ENCODE measurements around the gene NPAS2. TPM values are rescaled to one million over a fixed set of nuclear protein-coding genes. Genes with fewer than 3 reads are reported as not detected.
A peak's percentile ranks its signal among the peaks of the same experiment; 100 is the strongest.

The NPAS2 gene
- total RNA-seq, 2 experiments from 2014 or later = 5.5 to 6.2 TPM

DNA sequence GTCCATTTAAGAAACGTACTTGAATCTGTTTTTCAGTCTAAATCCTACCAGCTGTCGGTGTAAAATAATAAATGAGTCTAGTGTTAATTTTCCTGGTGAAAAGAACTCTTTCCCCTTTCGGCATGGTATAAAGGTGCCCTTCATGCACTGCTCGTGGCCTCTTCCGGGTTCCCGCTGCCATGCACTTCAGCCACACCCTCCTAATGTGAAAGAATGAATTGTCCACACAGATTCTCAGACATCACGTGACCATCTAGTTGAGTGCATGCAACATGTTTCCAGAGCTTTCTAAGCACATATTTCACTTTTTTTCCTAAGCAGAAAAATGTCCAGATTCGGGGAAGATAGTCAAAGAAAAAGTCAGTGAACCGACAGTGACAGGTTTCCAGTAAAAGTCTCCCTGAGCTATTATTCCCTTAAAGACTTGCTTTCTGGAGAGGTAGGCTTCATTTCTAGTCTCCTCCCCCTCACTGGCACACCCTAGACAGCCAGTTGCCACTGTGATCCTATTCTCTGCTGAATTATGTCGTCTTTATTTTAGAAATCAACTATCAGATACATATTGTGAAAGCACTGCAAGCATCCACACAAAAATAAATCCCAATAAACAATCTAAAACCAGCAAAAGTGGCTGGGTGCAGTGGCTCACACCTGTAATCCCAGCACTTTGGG lies 116.3 kb downstream of the NPAS2 start:
- Mint-ChIP-seq H3K9me3 (ENCODE audit: insufficient read depth) (no peaks in the 10 kb centered on the region), H3K27ac (no peak overlapping the region), H3K4me1 (ENCODE audit: low read depth) (peaks cover 10% of the 10 kb centered on the region), H3K4me3 (no peak overlapping the region), H3K27me3 (ENCODE audit: low read depth) (no peaks in the 10 kb centered on the region), H3K36me3 (ENCODE audit: low read depth) (no peaks in the 10 kb centered on the region)
- POLR2A ChIA-PET = no interaction called here
- CTCF ChIA-PET = interaction anchor here (1.6 kb wide), 1 partner anchor 18 kb away, joined by 4 read pairs; no protein-coding TSS in a partner anchor
- DNase-seq = no peak
- ATAC-seq = no peak

DNA sequence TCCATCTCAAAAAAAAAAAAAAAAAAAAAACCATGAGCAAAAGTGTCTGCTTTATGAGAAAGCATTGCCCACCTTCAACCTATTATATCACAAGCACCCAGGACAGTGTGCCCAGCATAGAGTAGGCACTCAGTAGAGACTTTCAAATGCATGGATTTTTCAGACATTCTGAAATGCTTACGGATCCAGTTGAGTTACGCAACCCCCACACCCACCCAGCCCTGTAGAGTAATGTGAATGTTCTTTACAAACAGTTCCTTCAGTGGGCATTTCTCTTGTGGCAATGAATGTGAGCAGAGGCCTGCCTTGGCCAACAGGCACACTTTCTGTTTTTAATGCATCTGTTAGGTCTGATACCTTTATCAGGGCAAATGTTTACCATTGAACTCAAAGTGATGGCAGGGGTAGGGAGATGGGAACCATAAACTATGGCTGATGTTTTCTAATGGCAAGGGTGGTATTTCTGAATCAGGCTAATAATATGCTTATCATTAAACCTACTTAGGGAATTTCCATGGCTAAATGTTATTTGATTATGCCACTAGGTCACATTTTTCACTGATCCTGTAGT lies 117.1 kb downstream of the NPAS2 start:
- no peaks in the 10 kb centered on the region for H3K36me3 Mint-ChIP-seq (ENCODE audit: low read depth)
- H3K4me1 Mint-ChIP-seq (ENCODE audit: low read depth) = peaks cover 19% of the 10 kb centered on the region
- DNase-seq (no peak), ATAC-seq (no peak)
- H3K27me3 Mint-ChIP-seq (ENCODE audit: low read depth) = no peaks in the 10 kb centered on the region
- H3K27ac Mint-ChIP-seq = no peak overlapping the region
- H3K4me3 Mint-ChIP-seq = no peak overlapping the region
- ChIA-PET POLR2A (no interaction called here), CTCF (no interaction called here)
- no peaks in the 10 kb centered on the region for H3K9me3 Mint-ChIP-seq (ENCODE audit: insufficient read depth)

DNA sequence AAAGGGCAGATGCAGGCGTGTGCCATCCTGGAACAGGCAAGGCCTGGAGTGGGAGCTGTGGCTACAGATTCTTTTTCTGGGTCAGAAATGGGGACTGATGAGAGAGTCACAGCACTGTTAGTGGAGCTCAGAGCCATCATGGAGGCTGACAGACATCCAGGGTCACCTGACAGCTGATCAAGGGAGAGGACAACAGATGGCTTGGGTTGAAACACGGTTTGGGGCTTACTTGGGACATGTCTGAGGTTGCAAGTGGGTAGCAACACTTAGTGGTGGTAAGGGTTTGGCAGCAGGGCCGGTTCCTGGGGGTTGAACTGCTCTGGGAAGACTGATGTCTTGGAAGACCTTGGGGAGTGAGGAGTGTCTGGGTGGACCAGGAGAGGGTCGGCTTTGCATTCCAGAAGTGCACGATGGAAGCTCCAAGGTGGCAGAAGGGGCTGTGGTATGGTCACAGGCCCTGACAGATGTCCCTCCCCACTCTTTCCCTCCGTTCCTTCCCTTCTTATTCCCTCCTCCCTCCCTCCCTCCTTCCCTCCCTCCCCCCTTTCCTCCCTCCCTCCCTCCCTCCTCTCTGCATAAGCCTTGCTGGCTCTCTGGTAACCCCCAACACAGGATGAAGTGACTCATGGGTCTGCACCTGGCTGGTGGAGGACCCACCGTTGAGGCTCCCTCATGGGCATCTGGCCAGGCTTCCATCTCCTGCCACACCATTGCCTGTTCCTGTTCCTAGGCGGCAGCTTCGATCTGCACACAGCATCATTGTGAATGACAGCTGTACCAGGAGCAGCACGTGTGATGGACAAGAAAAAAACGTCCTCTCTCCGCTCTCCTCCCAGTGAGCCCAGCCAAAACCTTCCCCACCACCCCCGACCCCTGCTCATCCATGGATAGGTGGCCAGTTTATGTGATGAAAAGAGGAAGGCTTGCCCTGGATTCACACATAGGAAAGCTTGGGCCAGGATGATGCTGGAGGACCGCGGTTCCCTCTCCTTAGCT lies 118.4 kb downstream of the NPAS2 start:
- ATAC-seq (no peak), DNase-seq (no peak)
- Mint-ChIP-seq H3K27me3 (ENCODE audit: low read depth) (no peaks in the 10 kb centered on the region), H3K4me3 (no peak overlapping the region), H3K4me1 (ENCODE audit: low read depth) (peaks cover 19% of the 10 kb centered on the region), H3K9me3 (ENCODE audit: insufficient read depth) (no peaks in the 10 kb centered on the region), H3K36me3 (ENCODE audit: low read depth) (no peaks in the 10 kb centered on the region), H3K27ac (no peak overlapping the region)
- CTCF ChIA-PET = no interaction called here
- POLR2A ChIA-PET = no interaction called here

DNA sequence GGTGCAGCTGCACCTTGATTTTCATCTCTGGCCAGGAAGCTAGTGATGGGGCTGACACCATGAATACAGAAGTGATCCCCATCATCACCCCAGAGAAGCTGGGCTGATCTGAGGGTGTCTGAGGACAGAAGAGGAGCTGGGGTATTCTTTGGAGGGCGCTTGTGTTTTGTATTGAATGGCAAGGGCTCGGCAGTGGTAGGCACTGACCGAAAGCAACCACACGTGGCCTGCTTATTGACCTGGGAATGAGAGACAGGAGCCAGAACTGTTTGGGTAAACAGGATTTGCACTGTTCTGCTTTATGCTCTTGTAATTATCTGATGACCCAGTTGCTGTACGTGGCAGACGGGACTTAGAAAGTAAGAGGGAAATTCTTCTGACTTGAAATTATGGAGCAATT lies 119.5 kb downstream of the NPAS2 start:
- Mint-ChIP-seq H3K36me3 (ENCODE audit: low read depth) (no peaks in the 10 kb centered on the region), H3K4me1 (ENCODE audit: low read depth) (peaks cover 19% of the 10 kb centered on the region), H3K27ac (no peak overlapping the region), H3K4me3 (no peak overlapping the region), H3K27me3 (ENCODE audit: low read depth) (no peaks in the 10 kb centered on the region), H3K9me3 (ENCODE audit: insufficient read depth) (no peaks in the 10 kb centered on the region)
- ATAC-seq (no peak), DNase-seq (no peak)
- POLR2A ChIA-PET = no interaction called here
- CTCF ChIA-PET = no interaction called here

DNA sequence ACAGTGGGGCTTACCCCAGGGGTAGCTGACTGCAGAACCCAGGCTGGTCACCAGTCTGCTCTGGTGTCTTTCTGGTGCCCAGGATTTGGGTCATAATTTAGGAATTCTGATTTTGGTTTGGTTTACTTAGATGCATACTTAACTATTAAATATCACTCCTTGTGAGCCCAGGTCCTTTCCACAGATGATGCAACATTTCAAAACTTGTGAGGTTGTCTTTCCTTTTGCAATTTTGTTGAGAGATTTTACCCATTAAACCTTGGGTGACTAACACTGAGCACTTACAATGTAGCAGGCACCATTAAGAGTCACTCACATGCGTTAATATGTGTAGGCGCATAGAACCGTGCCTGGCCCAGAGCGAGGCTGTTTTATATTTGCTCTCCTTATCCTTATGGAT lies 120.3 kb downstream of the NPAS2 start:
- no peak overlapping the region for H3K4me3 Mint-ChIP-seq
- ATAC-seq = no peak
- no peaks in the 10 kb centered on the region for H3K9me3 Mint-ChIP-seq (ENCODE audit: insufficient read depth)
- no peaks in the 10 kb centered on the region for H3K27me3 Mint-ChIP-seq (ENCODE audit: low read depth)
- peaks cover 19% of the 10 kb centered on the region for H3K4me1 Mint-ChIP-seq (ENCODE audit: low read depth)
- no peak for DNase-seq
- no peaks in the 10 kb centered on the region for H3K36me3 Mint-ChIP-seq (ENCODE audit: low read depth)
- ChIA-PET POLR2A (no interaction called here), CTCF (no interaction called here)
- H3K27ac Mint-ChIP-seq = no peak overlapping the region

DNA sequence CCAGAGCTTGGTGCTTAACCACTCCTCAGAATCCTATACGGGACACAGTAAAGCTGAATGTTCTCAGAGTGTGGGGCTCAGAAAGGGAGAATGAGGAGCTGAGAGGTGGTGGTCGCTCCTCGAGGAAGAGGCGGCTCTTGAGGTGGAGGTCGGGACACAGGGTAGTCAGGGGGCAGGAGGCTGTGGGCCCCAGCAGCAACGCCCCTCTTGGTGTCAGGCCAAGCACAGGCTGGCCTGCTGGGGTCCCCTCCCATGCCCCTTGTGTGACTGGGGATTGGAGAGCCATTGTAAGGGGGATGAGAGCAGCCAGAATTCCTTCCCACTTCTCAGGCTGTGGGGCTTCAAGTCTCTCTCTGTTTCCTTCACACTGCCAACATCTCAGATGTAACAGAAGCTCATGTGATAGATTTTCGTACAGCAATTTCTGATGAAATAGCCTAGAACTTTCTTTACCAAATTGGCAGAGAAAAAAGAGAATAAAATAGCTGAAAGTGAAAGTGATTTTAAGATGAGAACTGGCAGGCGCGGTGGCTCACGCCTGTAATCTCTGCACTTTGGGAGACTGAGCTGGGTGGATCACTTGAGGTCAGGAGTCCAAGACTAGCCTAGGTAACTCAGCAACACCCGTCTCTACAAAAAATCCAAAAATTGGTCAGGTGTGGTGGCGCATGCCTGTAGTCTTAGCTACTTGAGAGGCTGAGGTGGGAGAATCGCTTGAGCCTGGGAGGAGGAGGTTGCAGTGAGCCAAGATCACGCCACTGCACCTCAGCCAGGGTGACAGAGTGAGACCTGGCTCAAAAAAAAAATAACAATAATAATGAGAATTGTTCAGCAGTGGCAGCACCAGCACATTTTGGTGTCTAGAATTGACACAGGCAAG lies 121.1 kb downstream of the NPAS2 start:
- Mint-ChIP-seq H3K9me3 (ENCODE audit: insufficient read depth) (no peaks in the 10 kb centered on the region), H3K27me3 (ENCODE audit: low read depth) (no peaks in the 10 kb centered on the region), H3K4me1 (ENCODE audit: low read depth) (peaks cover 19% of the 10 kb centered on the region), H3K36me3 (ENCODE audit: low read depth) (no peaks in the 10 kb centered on the region), H3K4me3 (peak overlapping the region; percentile 31), H3K27ac (peak overlapping the region; percentile 43)
- POLR2A ChIA-PET = interaction anchor here (1.0 to 1.8 kb wide), 2 partner anchors 16 to 61 kb away, joined by 3 to 5 read pairs; partner anchors contain the start of gene RPL31
- CTCF ChIA-PET = interaction anchor here (0.6 kb wide), 1 partner anchor 335 kb away, joined by 3 read pairs; no protein-coding TSS in a partner anchor
- peak; percentile 30 for DNase-seq
- peak; percentile 59 for ATAC-seq

DNA sequence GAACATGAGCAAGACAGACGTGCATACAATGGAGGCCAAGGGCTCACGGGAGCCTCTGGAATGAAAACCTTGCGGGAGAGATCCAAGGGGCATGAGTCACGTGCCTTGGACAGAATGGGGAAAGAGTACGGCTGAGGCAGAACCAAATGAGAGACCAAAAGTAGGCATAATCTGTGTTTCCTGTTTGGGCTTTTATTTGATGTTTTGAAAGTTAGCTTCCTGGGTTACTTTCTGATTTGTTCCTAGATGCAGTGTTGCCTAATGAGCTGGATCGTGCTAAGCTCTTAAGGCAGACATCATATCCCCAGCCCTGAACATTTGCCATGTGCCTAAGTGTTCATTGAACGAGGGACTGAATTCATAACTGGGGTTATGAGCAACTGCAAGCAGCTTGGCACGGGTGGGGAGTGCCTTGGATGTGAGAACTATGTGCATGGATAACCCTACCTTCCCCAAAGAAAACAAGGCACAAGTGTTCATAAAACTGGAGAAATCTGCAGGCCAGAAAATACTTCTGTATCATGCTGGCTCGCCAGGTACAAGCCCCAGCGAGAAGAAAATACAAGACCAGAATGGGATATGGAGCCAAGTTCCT lies 121.8 kb downstream of the NPAS2 start:
- ATAC-seq (peak; percentile 7), DNase-seq (no peak)
- Mint-ChIP-seq H3K27me3 (ENCODE audit: low read depth) (peaks cover 3% of the 10 kb centered on the region), H3K36me3 (ENCODE audit: low read depth) (no peaks in the 10 kb centered on the region), H3K4me1 (ENCODE audit: low read depth) (peaks cover 19% of the 10 kb centered on the region), H3K4me3 (peak overlapping the region; percentile 31), H3K27ac (peak overlapping the region; percentile 43), H3K9me3 (ENCODE audit: insufficient read depth) (no peaks in the 10 kb centered on the region)
- ChIA-PET POLR2A (interaction anchor here (1.0 to 1.8 kb wide), 2 partner anchors 17 to 60 kb away, joined by 3 to 5 read pairs; partner anchors contain the start of gene RPL31), CTCF (interaction anchor here (0.6 kb wide), 1 partner anchor 335 kb away, joined by 3 read pairs; no protein-coding TSS in a partner anchor)

DNA sequence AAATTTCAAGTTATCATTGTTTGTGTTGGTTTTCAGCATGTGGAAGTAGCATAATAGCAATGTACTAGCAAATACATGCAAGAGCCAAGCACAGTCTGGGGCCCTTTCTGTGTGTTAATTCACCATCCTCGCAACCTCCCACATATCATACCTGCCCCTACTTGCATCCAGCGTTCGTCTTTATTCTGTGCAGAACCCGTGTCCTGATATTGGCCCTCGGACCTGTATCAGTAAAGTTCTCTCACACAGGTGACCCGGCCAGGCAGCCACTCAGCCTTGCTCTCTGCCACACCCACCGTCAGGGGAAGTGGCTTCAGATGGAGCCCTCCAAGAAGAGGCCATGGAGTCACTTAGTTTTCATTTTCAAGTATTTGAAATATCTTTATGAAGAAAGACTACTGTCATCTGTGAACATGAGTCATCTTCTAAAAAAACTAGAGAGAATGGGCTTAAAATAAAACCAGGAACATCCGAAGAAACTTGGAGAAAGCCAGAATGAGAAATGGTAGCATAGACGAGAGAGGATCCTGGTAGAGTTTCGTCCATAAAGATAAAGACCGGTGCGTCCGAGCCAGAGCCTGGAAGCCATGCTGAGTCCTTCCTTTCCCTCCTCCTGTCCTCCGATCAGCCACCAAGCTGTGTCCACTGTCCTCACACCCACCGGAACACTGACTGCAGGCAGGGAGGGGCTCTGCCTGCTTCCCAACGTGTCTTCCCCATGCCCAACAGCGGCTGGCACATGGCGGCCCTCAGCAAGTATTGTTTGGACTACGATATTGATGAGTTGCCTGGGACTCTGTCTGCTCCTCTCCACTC lies 124.9 kb downstream of the NPAS2 start:
- Mint-ChIP-seq H3K36me3 (ENCODE audit: low read depth) (no peaks in the 10 kb centered on the region), H3K4me3 (no peak overlapping the region), H3K27ac (no peak overlapping the region), H3K27me3 (ENCODE audit: low read depth) (peaks cover 3% of the 10 kb centered on the region), H3K9me3 (ENCODE audit: insufficient read depth) (no peaks in the 10 kb centered on the region), H3K4me1 (ENCODE audit: low read depth) (peaks cover 19% of the 10 kb centered on the region)
- ATAC-seq = no peak
- ChIA-PET POLR2A (no interaction called here), CTCF (no interaction called here)
- DNase-seq = no peak

DNA sequence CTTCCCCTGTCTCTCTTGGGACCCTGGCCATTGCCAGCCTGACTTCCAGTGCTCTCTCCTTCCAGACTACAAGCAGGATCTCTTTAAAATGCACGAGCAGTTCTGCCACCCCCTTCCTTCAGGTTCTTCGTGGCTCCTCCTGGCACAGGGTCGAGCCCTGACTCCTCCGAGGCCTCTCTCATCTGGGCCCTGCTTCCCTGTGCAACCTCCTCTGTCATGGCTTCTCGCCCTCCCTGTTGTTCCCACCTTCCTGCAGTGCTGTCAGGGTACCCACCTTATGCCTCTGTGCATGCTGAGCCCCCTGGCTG lies 125.4 kb downstream of the NPAS2 start:
- DNase-seq (no peak), ATAC-seq (no peak)
- ChIA-PET CTCF (no interaction called here), POLR2A (no interaction called here)
- no peak overlapping the region for H3K4me3 Mint-ChIP-seq
- no peaks in the 10 kb centered on the region for H3K36me3 Mint-ChIP-seq (ENCODE audit: low read depth)
- H3K27me3 Mint-ChIP-seq (ENCODE audit: low read depth) = peaks cover 3% of the 10 kb centered on the region
- H3K4me1 Mint-ChIP-seq (ENCODE audit: low read depth) = peaks cover 17% of the 10 kb centered on the region
- no peaks in the 10 kb centered on the region for H3K9me3 Mint-ChIP-seq (ENCODE audit: insufficient read depth)
- no peak overlapping the region for H3K27ac Mint-ChIP-seq

DNA sequence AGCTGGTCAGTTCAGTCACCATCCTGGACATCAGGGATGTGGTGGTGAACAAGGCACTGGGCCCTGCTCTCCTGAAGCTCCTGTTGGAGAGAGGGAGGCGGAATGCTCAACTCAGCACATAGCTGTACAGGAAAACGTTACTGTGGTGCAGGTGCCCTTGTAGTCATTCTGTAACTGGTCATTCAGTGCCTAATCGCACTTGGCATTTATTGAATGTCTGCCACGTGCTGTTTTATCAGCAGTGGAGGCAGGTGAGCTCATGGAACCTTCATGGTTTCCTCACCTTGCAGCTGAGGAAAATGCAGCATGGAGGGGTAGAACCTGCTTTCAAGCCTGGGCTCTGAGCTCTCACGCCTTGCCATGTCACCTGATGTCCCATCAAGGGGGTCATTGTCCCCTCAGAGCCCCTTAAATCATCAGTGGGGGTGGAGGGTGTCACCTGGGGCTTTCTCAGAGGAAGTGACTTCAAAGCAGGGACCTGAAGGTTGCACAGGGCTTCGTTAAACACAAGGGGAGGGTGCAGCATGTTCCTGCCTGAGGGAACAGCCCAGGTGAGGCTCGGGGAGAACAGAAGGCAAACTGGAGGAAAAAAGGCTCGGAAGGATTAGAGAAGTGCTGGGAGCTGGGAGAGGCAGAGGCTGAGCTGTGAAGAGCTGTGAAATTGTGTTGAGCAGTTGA lies 126.1 kb downstream of the NPAS2 start:
- ChIA-PET POLR2A (no interaction called here), CTCF (no interaction called here)
- ATAC-seq (no peak), DNase-seq (no peak)
- Mint-ChIP-seq H3K9me3 (ENCODE audit: insufficient read depth) (no peaks in the 10 kb centered on the region), H3K27ac (no peak overlapping the region), H3K27me3 (ENCODE audit: low read depth) (peaks cover 3% of the 10 kb centered on the region), H3K4me3 (no peak overlapping the region), H3K4me1 (ENCODE audit: low read depth) (peaks cover 10% of the 10 kb centered on the region), H3K36me3 (ENCODE audit: low read depth) (no peaks in the 10 kb centered on the region)
